ENCODE measurements around the gene TRABD2A.
"Not testable (repeated sequence)": the region's sequence is repeated elsewhere in the genome, so short reads cannot be mapped to it uniquely, and the experiment has no call there.

The TRABD2A gene

DNA sequence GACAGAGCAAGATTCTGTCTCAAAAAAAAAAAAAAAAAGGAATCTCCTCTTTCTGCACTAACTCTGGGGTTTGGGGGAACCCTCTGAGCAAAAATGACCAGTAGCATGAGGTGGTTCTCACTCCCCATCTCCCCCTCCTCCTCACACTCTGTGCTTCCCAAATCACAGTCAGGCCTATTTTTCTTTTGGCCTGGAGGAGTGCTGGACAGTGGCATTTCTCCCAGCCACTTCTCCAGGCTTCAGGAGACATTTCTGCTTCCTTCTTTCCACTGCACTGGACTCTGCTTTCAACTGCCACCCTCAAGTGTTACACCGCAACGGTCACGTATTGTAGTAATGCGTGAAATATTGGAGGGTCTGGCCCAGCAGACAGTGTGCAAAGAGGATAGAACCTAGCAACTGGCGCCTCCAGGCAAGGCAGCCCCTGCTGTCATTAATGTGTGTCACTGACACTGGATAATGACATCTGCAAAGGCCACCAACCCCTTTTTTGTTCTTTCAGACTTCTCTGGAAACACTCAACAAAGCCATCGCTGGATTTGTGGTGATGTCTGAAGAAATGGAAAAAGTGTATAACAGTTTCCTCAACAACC, 68.9 kb downstream of the TRABD2A start:
- no peak for DNase-seq

DNA sequence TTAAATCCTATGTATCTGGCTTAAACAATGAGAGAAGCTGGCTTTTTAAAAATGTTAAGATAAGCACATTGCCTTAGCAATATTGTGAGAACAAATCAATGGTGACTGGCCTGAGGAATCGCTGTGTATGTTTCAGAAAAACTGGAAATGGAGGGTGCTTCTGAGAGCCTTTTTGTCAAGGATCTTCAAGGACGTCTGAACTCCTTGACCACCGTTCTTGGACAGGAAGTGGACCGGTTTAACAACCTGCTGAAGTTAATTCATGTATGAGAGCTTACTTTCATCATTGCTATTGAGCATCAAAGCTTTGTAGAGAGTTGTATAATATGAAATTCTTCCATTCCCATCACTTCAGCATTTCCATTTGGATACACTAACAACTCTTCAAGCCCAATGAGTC, 72.6 kb downstream of the TRABD2A start:
- no peak for DNase-seq

DNA sequence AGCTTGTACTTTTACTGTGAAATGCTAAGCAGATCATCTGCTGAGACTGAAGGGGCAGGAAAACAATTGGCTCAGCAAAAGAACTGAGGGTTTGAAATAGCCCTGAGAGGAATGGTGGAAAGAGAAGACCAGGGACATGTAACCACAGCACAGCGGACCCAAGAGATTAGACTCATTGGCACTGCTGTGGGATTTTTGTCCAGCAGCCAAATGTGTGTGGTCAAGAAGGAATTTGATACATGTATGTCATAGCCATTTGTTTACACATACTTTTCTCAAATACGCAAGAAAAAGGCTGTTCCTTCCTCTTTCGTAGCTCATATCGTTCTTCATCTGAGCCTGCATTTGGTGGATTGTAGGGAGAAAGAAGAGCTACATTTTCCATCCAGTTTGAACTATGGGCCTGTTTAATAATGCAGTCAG, 73.8 kb downstream of the TRABD2A start:
- no peak for DNase-seq

DNA sequence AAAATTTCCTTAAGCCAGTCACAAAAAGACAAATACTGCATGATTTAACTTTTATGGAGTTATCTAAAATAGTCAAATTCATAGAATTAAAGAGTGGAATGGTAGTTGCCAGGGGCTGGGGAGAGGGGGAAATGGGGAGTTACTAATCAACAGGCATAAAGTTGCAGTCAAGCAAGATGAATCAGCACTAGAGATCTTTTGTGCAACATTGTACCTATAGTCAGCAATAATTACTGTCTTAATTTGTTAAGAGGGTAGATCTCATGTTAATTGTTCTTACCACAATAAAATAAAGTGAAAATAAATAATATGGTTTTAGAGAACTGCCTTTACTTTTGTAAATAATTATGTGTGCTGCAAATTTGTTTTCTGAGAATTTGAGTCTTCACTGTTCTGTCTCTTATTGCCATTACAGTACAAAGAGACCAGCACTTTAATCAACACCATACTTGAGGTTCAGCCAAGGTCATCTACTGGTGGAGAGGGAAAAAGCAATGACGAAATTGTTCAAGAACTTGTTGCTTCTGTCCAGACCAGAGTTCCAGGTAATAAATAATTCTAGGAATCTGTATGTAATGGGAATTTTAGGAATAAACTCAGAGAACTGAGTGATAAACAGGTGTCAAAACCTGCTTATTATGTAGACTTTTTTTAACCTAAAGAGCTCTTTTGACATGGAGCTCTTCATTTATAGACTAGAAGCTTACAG, 75.5 kb downstream of the TRABD2A start:
- no peak for DNase-seq

DNA sequence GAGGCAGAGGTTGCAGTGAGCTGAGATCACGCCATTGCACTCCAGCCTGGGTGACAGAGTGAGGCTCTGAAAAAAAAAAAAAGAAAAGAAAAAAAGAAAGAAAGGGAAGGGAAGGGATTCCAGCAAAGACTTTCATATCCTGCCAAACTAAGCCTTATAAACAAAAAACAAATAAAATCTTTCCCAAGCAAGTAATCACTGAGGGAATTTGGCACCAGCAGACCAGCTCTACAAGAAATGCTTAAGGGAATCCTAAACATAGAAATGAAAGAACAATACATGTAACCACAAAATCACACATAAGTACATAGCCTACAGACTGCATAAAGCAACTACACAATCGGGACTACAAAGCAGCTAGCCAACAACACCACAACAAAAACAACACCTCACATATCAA, 79.1 kb downstream of the TRABD2A start:
- no peak for DNase-seq

DNA sequence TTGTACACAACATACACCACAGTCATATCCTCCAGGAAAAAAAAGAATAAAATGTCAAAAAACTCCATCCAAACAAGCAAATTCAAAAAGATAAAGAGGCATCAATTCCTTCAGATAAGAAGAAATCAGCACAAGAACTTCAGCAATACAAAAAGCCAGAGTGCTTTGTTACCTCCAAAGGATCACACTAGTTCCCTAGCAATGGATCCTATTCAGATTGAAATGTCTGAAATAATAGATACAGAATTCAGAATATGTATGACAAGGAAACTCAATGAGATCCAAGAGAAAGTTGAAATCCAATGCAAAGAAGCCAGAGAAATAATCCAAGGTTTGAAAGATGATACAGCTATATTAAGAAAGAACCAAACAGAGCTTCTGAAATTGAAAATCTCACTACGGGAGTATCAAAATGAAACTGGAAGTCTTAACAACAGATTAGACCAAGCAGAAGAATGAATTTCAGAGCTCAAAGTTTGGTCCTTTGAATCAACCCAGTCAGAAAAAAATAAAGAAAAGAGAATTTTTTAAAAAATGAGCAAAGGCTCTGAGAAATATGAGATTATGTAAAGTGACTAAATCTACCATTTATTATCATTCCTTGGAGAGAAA, 80.6 kb downstream of the TRABD2A start:
- no peak for DNase-seq

DNA sequence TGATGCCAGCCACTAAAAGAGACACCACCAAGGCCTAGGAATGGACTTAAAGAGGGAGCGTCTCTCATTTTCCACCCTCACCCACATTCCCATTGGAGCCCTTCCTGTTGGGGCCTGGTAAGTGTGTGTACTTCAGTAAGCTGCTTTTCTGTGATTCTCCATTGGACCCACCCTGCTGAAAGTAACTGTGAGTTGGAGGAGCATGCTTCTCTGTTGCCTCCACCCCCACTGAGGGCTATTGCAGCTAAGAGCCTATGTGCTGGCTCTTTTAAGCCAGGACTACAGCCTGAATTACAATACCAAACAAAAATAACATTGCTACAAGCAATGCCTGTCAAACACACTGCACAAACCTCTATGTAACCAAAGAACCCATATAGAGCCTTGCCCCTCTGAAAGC, 81.1 kb downstream of the TRABD2A start:
- DNase-seq: no peak

DNA sequence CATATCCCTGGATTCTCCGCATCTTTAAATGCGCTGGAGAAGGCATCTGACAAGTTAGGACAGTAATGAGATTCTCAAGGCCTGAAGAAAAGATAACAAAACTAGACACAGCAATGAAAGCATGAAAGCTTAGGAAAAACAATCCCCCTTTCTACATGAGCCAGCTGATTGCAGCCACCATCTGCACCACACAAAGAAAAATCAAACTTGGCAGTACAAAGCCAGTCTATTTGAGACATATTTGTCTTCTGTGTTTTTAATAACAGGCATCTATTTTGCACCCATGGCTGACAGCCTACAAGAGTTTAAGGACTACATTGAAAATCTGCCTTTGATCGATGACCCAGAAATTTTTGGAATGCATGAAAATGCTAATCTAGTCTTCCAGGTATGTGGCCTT, 83.6 kb downstream of the TRABD2A start:
- DNase-seq: no peak

DNA sequence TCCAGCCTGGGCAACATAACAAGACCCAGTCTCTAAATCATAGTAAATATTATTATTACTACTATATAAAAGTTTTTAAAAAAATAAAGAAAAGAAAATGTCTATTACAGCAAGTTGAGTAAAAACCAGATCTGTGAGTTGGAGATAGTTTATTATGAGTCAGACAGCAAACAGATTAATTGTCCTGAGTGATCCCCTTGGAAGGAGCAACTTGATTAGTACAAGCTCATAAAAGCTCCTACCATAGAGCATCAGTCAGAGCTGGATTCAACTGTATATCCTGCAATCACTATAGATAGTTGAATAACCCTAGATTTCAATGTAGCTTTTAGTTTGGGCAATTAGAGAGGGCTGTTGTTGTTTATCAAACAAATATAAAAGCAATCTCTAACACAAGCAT, 84.1 kb downstream of the TRABD2A start:
- DNase-seq: no peak

DNA sequence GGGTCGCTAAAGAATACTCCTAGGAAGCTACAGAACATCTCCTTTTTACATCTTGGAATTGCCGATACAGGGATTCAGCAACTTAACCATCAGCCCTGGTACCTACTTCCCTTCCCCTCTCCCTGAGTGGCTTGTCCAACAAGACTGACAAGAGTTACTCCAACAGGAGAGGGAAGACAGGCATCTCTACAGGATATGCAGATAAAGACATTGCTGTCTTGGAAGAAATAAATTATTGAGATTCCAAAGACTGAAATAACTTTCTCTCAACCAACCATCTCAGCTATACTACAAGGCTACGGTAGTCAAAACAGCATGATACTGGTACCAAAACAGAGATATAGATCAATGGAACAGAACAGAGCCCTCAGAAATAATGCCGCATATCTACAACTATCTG, 87.2 kb downstream of the TRABD2A start:
- DNase-seq: no peak

DNA sequence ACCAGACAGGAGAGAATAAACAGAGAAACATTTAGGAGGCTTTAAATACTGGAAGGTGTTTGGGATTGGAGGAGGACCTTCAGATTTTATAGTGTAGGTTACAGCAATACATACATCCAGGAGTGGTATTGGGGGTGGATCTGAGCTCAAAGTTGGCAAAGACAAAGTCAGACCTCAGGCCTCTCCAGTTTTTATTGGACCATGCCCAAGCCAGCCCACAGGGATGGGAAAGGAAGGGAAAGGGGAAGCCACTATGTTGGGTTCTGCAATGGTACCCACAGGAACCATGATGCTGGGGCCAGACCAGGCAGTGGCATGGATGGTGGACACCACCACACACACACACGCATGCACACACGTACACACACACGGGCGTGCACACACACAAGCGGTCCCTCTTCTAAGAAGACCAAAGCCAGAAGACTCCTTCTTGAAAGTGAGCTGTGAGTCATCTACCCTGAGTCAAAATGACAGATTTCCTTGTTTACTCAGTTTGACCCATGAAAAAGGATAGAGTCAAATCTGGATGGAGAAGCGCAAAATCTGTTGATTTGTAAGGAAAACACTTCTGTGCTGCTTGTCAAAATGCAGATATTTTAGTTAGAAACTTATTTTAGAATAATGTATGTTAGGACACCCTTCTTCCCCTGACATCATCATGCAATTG, 87.9 kb downstream of the TRABD2A start:
- no peak for DNase-seq

DNA sequence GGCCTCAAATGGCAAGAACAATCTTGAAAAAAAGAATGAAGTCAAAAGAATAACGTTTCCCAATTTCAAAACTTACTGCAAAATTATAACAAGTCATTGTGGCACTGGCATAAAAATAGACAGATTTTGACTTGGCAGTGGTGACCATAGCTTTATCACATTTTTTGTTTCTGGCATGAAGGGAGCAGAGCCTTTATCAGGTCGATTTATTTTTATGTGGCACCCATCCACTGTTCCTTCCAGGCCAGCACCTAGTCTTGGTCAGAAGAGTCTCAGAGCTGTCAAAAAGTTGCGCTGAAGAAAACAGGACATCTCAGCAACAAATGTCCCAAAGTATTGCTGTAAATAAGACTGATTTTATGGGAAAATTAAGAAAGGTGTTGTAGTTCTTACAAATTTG, 92.4 kb downstream of the TRABD2A start:
- no peak for DNase-seq

DNA sequence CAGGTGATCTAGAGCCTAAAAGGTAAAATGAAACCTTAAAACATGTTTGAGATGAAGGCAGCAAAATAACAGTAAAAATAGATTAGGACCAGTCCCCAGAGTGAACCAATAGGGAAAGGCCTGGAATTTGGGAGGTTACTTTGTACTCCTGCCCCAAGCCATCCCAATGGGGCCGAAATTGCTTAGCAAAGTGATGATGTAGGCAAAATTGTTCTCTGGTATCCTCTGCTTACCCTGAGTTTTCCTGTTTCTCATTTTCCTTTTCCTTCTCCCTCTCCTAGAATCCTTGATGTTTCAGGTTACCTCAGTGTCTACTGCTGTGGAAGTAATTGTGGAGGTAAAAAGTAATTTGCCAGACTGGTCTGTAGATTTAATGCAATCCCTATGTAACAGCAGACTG, 92.9 kb downstream of the TRABD2A start:
- no peak for DNase-seq

DNA sequence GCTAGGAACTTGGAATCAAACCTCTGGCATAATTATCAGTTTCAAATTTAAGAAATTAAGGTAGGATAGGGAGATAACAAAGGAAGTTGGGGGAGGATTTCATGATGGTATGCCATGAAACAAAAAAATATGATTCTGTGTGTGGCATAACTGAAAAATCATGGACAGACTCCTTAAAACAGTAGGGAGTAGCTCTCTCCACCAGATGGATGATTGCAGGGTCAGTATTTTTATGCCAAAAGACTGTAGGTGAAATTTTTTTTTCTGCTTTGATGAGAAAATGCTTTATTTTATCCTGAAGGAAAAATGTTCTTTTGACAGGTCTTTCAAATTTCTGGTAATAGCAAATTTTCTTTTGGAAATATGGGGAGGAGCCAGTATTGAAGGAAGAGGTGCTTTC, 94.3 kb downstream of the TRABD2A start:
- no peak for DNase-seq

DNA sequence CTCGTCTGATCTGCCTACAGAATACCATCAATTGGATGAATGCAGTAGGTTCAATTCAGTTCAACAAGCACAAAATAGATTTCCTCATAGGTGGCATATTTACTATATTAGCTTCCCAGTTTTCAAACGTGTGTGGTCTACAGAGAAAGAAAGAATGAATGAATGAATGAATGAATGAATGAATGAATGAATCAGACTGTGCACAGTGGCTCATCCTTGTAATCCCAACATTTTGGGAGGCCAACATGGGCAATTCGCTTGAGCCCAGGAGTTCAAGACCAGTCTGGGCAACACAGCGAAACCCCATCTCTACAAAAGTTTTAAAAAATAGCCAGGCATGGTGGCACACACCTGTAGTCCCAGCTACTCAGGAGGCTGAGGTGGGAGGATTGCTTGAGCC, 94.9 kb downstream of the TRABD2A start:
- no peak for DNase-seq

DNA sequence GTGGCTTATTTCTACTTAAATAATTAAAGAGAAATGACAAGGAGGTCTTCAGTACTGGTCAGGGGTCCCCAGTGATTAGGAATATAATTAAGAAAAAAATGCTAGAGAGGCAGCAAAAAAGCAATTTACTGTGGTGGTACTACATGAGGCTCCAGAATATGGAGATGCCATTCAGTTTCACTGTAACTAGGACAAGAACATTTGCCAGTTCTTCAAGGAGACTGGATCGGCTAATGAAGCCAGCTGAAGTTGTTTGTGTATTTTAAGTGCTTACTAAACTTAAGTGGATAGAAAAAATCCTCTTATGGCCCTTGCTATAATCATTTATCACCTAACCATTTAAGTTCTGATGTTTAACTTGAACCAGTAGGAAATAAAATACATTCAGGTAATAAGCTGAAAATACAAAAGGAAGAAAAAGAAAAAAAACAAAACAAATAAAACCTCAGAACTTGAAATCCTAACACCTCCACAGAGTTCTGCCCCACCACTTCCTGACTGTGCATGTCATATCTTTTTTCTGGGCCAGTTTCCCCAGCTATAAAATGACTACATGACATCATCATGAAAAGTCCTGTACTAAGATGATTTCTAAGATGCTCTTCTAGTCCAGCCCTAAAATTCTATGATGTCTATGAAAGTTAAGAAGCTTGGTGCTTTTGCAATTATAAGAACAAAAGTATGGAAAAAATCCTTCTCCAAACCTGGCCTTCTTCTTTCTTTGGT, 98.0 kb downstream of the TRABD2A start:
- peak; percentile 53 to 79 for DNase-seq

DNA sequence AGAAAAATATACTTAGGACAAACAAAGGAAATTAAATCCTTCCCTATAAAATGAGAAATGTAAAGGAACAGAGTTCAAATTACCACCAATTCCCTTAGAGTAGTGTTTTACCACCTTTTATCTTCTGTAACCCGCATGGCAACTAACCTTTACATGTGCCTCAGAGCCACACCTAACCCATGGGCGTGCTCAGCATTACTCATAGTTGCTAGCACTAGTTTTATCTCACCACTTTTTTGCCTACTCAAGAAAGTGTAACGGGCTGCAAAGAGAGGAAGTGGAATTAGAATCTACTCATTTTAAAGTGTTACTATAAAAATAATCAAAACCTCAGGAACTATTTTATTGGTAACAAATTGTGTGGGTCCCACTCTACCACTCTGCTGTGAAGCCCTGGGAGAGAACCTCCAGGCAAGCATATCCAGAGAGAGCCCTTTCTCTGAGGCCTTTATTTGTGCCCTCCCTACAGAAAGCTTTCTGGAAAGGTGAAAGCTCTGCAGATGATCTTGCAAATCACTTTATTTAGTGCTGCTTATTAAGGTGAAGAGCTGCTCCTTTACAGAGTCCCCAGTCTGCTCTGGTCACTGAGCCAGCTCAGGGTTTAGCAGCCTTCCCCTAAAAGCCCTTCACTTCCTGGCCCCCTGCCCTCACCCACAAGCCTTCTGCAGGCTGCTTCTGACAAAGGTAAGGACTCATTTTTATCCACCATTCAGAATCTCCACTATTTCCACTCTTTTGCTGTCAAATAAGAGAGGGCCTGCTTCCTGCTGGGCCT, 98.8 kb downstream of the TRABD2A start:
- DNase-seq: peak; percentile 64 to 75

DNA sequence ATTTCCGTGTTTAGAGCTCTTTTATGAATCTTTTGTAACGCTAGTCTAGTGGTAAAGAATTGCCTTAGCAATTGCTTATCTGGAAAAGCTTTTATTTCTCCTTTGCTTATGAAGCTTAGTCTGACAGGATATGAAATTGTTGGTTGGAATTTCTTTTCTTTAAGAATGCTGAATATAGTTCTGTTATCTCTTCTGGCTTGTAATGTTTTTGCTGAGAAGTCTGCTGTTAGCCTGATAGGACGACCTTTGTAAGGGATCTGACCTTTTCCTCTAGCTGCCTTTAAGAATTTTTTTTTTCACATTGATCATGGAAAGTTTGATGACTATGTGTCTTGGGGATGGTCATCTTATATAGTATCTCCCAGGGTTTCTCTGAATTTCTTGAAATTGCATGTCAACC, 101.1 kb downstream of the TRABD2A start:
- no peak for DNase-seq

DNA sequence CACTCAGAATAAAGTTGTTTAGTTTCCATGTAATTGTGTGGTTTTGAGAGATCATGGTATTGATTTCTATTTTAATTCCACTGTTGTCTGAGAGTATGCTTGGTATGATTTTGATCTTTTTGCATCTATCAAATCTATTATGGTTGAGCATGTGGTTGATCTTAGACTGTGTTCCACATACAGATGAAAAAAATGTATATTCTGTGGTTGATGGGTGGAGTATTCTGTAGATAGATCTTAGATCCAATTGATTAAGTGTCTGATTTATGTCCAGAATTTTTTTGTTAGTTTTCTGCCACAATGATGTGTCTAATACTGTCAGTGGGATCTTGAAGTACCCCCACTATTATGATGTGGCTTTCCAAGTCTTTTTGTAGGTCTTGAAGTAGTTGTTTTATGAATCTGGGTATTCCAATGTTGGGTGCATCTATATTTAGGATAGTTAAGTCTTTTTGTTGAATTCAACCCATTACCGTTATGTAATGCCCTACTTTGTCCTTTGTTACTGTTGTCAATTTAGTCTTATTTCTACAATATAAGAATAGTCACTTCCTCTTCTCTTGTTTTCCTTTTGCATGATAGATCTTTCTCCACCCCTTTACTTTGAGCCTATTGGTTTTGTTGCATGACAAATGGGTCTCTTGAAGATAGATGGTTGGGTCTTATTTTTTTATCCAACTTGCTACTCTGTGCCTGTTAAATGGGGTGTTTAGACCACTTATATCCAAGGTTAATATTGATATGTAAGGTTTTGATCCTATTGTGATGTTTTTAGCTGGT, 101.8 kb downstream of the TRABD2A start:
- peak in 1 of 2 donors; percentile 68 for DNase-seq

DNA sequence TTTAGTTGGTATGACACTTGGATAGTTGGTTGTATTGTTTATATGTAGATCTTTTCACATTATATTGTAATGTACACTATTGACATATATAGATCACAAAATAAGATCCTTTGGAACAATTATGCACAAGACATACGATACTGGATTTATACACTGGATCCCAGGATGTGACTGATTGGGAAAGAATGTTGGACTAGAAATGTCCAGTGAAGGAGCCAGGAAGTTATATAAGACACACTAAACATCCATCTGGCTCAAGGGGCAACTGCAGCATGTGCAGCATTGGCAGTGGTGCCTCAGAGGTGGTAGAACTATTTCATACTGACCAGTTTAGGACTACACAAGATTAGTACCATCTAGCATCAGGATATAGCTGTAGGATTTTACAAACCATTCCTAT, 104.9 kb downstream of the TRABD2A start:
- no peak for DNase-seq

DNA sequence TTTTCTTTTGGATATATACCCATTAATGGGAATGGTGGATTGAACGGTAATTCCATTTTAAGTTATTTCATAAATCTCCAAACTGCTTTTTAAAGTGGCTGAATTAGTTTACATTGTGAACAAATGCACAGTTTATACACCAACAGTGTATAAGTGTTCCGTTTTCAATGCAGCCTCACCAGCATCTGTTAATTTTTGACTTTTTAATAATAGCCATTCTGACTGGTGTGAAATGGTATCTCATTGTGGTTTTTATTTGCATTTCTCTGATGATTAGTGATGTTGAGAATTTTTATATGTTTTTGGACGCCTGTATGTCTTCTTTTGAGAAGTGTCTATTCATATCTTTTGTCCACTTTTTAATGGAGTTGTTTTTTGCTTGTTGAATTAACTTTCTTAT, 107.3 kb downstream of the TRABD2A start:
- DNase-seq: not testable (repeated sequence)
